Epithelial cell of alveolus of lung (primary cell): ENCODE measurements around the gene AKR1D1. TPM values are rescaled to one million over a fixed set of nuclear protein-coding genes. Genes with fewer than 3 reads are reported as not detected.

Experiments used
- total RNA-seq: library from RNA; depleted of rRNA; stranded (reverse); fragments of >200 nt; gene quantifications from 2 replicates; pipeline ENCODE4 v1.2.1, GENCODE V29; 2015

AKR1D1 gene, protein sequence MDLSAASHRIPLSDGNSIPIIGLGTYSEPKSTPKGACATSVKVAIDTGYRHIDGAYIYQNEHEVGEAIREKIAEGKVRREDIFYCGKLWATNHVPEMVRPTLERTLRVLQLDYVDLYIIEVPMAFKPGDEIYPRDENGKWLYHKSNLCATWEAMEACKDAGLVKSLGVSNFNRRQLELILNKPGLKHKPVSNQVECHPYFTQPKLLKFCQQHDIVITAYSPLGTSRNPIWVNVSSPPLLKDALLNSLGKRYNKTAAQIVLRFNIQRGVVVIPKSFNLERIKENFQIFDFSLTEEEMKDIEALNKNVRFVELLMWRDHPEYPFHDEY
- not detected in 2 replicates for total RNA-seq

DNA sequence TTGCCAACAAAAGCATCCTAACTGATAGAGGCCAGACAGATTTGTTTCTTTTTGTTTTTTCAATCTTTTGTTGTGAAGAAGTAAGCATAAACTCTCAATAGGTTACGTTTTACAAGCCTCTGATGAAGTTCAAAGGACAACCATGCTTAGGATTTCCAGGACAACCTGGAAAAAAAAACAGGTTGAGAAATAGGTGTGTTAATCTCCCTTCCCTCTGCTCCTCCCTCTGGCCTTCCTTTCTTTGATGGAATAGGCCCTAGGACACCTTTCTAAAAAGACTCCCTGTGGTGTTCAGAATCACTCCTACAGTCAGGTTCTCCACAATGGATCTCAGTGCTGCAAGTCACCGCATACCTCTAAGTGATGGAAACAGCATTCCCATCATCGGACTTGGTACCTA is at the start of gene AKR1D1:
Gene AKR1D1, plus strand, starts transcription at position 264 of the 400 bp plus-strand sequence. Its CDS starts 60 bp downstream, at position 324.

Other genes with a start within 250 kb of the AKR1D1 start
- gene DGKI, start 229.5 kb upstream of the AKR1D1 start, total RNA-seq, result 0.40 and 3.9 TPM in 2 replicates
- 49.8 and 65.7 TPM in 2 replicates for gene CREB3L2, start 74.4 kb upstream of the AKR1D1 start, total RNA-seq